Measurements from ENCODE around the gene PRELID1.

The PRELID1 gene

DNA sequence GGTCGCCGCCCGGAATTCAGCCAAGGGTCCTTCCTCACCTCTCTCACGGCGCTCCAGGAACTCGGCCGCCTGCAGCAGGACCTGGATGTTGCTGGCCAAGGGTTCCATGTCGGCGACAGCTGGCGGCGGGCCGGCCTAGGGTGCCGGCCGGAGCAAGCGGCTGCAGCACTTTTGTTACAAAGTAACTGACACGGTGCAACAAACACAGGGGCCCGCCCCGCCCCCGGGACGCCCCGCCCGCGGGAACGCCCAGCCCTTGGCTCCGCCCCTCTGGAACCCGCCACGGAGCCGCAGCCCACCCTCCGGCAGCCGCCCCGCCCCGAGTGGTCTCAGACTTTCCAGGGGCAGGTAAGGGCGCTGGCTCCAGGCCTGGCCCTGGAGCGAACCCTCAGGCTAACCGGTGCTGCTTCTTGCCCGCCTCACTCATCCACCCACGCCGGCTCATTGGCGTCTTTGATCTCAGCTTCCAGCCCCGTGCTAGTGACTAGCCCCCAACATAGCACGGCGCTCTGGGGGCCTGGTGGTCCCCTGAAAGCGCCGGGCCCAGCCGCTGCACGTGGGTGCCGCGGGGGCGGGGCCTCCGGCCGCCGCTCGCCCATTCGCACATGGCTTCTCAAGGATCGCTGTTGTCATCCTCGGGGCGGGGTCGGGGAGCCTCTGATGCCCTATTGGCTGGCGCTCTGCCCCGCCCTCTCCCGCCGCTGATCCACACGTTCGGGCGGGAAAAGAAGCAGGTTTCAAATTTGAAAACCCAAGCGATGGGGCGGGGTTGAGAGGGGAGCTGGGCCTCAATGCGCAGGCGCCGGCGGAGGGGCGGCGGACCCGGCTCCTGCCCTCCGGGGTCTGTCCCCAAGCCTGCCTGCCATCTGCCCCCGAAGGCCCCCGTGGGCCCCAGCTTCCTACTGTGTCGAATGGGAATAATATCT is 8.4 kb downstream of the PRELID1 start, which contains the start of gene MXD3:
TSS of gene MXD3 (minus strand) at position 176 of the 926 bp plus-strand sequence. CDS start at position 108, 68 bp downstream.
- Histone ChIP-seq H3K4me3 (replicated peaks; ENCODE audit: insufficient read depth, low read length) (peak within 1 kb of the TSS; percentile 74), H3K27me3 (ENCODE audit: insufficient read depth, poor library complexity, severe bottlenecking) (no peaks in the 10 kb centered on the region), H3K27ac (replicated peaks) (peak within 1 kb of the TSS; percentile 90)
- peak; percentile 87 to 98 for DNase-seq (ENCODE audit: low read depth in 1 of 2, low spot score in 1 of 2)
- no peak for TF ChIP-seq SPI1 (IDR thresholded peaks at IDR 0.05; ENCODE audit: borderline replicate concordance, low read depth)
- TF ChIP-seq, protein P1, sequence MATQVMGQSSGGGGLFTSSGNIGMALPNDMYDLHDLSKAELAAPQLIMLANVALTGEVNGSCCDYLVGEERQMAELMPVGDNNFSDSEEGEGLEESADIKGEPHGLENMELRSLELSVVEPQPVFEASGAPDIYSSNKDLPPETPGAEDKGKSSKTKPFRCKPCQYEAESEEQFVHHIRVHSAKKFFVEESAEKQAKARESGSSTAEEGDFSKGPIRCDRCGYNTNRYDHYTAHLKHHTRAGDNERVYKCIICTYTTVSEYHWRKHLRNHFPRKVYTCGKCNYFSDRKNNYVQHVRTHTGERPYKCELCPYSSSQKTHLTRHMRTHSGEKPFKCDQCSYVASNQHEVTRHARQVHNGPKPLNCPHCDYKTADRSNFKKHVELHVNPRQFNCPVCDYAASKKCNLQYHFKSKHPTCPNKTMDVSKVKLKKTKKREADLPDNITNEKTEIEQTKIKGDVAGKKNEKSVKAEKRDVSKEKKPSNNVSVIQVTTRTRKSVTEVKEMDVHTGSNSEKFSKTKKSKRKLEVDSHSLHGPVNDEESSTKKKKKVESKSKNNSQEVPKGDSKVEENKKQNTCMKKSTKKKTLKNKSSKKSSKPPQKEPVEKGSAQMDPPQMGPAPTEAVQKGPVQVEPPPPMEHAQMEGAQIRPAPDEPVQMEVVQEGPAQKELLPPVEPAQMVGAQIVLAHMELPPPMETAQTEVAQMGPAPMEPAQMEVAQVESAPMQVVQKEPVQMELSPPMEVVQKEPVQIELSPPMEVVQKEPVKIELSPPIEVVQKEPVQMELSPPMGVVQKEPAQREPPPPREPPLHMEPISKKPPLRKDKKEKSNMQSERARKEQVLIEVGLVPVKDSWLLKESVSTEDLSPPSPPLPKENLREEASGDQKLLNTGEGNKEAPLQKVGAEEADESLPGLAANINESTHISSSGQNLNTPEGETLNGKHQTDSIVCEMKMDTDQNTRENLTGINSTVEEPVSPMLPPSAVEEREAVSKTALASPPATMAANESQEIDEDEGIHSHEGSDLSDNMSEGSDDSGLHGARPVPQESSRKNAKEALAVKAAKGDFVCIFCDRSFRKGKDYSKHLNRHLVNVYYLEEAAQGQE (IDR thresholded peaks at IDR 0.05; ENCODE audit: insufficient replicate concordance, low read depth), result no peak
- no peak for TF ChIP-seq GABPA (IDR thresholded peaks at IDR 0.05; ENCODE audit: low read depth)
- TF ChIP-seq POLR2AphosphoS5 (IDR thresholded peaks at IDR 0.05; ENCODE audit: low read depth), result no peak
- TF ChIP-seq, protein P2, sequence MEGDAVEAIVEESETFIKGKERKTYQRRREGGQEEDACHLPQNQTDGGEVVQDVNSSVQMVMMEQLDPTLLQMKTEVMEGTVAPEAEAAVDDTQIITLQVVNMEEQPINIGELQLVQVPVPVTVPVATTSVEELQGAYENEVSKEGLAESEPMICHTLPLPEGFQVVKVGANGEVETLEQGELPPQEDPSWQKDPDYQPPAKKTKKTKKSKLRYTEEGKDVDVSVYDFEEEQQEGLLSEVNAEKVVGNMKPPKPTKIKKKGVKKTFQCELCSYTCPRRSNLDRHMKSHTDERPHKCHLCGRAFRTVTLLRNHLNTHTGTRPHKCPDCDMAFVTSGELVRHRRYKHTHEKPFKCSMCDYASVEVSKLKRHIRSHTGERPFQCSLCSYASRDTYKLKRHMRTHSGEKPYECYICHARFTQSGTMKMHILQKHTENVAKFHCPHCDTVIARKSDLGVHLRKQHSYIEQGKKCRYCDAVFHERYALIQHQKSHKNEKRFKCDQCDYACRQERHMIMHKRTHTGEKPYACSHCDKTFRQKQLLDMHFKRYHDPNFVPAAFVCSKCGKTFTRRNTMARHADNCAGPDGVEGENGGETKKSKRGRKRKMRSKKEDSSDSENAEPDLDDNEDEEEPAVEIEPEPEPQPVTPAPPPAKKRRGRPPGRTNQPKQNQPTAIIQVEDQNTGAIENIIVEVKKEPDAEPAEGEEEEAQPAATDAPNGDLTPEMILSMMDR (IDR thresholded peaks at IDR 0.05; ENCODE audit: insufficient read depth, low read length), result no peak

DNA sequence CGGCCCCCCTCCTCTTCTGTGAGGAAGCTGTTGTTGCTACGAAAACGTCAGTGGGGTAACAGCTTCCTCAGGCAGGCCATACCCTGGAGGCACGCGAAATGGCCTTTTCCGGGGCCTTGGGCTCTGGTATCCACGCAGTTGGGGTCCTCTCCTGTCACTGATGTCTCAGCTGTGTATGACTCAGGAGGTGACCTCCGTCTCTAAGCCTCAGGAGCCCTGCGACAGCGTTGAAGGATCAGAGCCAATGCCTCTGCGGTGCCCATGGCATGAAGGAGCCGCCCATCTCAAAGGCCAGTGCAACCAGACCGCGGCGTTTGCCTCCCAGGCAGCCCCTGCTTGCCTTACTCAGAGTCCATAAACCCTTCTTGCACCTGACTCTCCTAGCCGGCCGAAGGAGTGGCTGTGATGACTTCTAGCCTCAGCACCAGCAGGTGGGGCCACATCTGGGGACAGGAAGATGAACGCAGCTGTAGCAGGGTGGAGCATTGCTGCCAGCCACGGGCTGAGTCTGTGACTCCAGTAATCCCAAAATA is 9.1 kb downstream of the PRELID1 start:
- H3K27me3 ChIP-seq (ENCODE audit: insufficient read depth, poor library complexity, severe bottlenecking), result no peaks in the 10 kb centered on the region
- TF ChIP-seq POLR2AphosphoS5 (IDR thresholded peaks at IDR 0.05; ENCODE audit: low read depth), result no peak
- TF ChIP-seq, protein P2 (IDR thresholded peaks at IDR 0.05; ENCODE audit: insufficient read depth, low read length), result no peak
- TF ChIP-seq, protein P1 (IDR thresholded peaks at IDR 0.05; ENCODE audit: insufficient replicate concordance, low read depth), result peak; percentile 26
- no peak for TF ChIP-seq GABPA (IDR thresholded peaks at IDR 0.05; ENCODE audit: low read depth)
- TF ChIP-seq SPI1 (IDR thresholded peaks at IDR 0.05; ENCODE audit: borderline replicate concordance, low read depth), result peak; percentile 5; the same call in 1 of the 2 replicates
- peak overlapping the region; percentile 42 for H3K4me3 ChIP-seq (replicated peaks; ENCODE audit: insufficient read depth, low read length)
- peak in 1 of 2 experiments; percentile 66 for DNase-seq (ENCODE audit: low read depth in 1 of 2, low spot score in 1 of 2)
- peak overlapping the region; percentile 90 for H3K27ac ChIP-seq (replicated peaks)

DNA sequence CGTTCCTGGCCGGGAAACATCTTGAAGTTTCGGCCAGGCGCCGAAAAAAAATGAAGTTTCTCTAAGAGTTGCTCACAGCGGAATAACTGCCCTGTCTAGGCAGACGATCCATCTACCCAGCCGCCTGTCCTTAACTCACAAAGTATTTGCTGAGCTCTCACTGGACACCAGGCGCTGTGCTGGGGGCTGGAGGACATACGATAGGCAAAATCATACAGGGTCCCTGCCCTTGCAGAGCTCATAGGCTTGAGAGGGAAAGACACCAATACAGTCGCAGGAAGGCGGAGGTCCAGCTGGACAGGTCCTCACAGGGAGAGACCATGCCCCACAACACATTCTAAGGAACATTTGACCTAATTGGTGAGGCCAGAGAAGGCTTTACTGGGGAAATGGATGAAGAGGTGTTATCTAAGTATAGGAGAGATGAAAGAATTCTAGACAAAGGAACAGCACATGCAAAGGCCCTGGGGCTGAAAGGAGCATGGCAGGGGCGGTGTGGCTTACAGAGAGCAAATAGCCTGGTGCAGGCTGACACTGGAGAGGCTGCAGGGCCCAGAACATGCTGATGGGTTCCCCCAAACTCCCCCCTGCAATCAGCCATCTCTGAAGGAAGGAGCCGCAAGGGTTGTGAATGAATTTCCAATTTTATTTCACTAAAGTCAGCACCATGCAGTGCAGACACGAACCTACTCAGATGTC is 10.1 kb downstream of the PRELID1 start:
- no peak for DNase-seq (ENCODE audit: low read depth in 1 of 2, low spot score in 1 of 2)
- Histone ChIP-seq H3K27me3 (ENCODE audit: insufficient read depth, poor library complexity, severe bottlenecking) (no peaks in the 10 kb centered on the region), H3K4me3 (replicated peaks; ENCODE audit: insufficient read depth, low read length) (no peak overlapping the region), H3K27ac (replicated peaks) (no peak overlapping the region)
- TF ChIP-seq POLR2AphosphoS5 (IDR thresholded peaks at IDR 0.05; ENCODE audit: low read depth), result no peak
- TF ChIP-seq SPI1 (IDR thresholded peaks at IDR 0.05; ENCODE audit: borderline replicate concordance, low read depth), result no peak
- TF ChIP-seq, protein P2 (IDR thresholded peaks at IDR 0.05; ENCODE audit: insufficient read depth, low read length), result no peak
- TF ChIP-seq, protein P1 (IDR thresholded peaks at IDR 0.05; ENCODE audit: insufficient replicate concordance, low read depth), result no peak
